ENCODE measurements around the gene HTD2.
A peak's percentile ranks its signal among the peaks of the same experiment; 100 is the strongest.

Gene HTD2

DNA sequence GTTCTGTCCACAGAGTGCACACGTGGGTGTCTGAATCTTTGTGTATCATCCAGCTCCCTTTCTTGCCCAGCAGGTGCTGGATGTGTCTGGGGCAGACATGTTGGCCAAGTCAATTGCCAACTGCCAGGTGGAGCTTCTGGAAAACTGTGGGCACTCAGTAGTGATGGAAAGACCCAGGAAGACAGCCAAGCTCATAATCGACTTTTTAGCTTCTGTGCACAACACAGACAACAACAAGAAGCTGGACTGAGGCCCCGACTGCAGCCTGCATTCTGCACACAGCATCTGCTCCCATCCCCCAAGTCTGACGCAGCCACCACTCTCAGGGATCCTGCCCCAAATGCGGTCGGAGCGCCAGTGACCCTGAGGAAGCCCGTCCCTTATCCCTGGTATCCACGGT lies 12.8 kb upstream of the HTD2 start:
- no peak for DNase-seq

DNA sequence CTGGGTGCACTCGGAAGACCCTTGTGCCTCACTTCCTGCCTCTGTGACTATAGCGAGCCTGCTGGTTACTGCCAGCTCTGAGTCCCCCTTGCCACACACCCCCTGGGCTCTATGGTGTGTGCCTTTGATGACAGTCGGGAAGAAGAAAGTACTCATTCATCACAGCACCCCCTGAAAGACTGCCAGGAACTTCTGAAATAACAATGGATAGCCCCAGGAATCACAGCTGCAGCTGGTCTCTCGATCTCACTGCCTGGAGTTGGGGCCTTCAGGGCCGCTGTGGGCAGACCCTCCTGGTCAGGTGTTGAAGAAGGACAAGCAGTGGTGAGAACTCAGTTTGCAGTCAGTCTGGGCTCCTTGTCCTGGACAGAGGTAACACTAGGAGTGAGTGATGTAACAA lies 10.1 kb upstream of the HTD2 start:
- no peak for DNase-seq

DNA sequence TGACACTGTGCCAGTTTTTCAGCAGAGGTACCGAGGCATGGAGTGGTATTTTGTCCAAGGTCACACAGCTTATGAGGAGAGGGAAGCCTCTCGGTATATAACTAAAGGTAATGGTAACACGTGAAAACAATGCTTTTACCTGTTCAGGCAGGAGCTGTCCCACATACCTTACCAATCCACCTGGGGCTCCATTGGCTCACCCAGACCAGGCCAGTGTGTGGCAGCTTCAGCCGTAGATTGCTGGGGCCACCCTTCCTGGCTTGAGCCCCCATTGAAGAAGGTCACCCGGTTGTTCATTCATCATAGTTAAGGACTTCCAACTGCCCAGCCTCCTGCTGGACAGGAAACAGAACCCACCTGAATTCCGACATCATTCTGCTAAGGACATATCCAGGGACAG lies 9.5 kb upstream of the HTD2 start:
- DNase-seq, result no peak

GRCh38 chr3:58298190-58298589 lies 8.1 kb upstream of the HTD2 start:
- DNase-seq, result no peak

GRCh38 chr3:58299075-58299474 lies 7.2 kb upstream of the HTD2 start:
- DNase-seq, result no peak

GRCh38 chr3:58299839-58300516 lies 6.3 kb upstream of the HTD2 start:
- DNase-seq, result no peak

- peak; percentile 51 for DNase-seq
These were observed 1.4 kb downstream of the HTD2 start for GRCh38 chr3:58307639-58308215.

- DNase-seq, result no peak
These were observed 2.4 kb downstream of the HTD2 start for GRCh38 chr3:58308728-58309127.

- no peak for DNase-seq
These were observed 11.5 kb downstream of the HTD2 start for GRCh38 chr3:58317811-58318210.

GRCh38 chr3:58321791-58322190 lies 15.5 kb downstream of the HTD2 start:
- DNase-seq, result no peak

DNA sequence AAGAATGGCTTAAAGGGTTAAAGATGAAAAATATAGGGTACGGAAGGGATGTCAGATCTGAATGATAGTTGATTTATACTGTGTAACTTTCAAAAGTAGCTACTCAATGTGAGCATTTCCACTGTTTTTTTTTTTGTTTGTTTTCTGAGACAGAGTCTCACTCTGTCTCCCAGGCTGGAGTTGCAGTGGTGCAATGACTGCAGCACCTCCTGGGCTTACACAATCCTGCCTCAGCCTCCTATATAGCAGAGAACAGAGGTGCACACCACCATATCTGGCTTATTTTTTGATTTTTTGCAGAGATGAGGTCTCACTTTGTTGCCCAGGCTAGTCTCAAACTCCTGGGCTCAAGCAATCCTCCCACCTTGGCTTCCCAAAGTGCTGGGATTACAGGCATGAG lies 16.5 kb downstream of the HTD2 start:
- DNase-seq, result no peak

DNA sequence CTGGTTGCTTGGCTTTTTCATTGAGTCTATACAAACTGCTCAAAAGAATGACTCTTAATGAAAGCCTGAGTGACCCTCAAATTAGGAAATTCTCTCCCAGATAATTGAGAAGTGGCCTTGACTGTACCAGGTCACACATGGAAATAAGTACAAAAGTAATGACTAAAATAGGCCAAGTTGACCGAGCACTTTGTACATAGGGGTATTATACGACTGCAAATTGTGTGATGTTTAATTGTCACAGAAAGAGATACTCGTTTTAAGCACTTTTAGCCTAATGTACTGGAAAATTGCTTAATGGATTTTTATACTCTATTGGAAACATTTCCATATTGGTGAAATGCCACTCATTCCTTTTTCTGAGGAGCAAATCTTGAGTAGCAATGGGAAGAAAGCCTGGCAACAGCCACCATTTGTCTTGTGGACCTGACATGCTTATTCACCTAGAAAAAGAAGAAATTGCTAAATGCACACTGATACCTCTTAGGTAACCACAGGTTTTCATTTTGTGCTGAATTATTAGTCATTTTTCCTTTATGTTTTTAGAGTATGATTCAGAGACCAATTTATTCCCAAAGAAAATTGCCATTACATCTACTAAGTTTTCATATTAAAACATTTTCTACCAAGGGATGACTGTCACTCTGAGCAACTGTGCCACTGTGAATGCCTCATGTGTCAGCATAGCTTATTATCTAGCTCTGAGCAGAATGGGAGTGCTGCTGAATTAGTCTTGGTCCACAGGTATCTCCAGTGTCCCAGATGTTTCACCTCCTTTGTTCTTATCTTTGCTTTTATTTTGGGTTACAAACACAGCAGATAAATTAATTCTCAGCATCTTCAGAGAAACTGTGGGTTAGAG lies 17.4 kb downstream of the HTD2 start:
- no peak for DNase-seq

GRCh38 chr3:58324391-58325390 lies 18.4 kb downstream of the HTD2 start:
- no peak for DNase-seq

DNA sequence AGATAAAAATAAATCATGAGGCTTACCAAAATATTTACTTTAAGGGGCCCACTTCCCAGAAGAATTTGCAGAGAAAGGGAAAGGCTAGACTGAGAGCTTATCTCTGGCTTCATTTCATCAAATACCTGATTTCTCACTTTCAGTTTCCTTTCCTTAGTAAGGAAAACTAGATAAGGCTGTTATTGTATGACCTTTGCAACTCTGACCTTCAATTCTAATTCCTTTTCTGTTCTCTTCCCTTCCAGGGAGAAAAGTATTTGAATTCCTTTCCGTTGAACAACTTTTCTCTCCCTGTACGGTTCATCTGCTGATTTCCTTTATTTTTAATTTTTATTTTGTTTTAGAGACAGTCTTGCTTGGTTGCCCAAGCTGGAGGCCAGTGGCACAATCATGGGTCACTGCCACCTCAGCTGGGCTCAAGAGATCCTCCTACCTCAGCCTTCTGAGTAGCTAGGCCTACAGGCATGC lies 19.2 kb downstream of the HTD2 start:
- no peak for DNase-seq

GRCh38 chr3:58326267-58326900 lies 20.1 kb downstream of the HTD2 start:
- no peak for DNase-seq

DNA sequence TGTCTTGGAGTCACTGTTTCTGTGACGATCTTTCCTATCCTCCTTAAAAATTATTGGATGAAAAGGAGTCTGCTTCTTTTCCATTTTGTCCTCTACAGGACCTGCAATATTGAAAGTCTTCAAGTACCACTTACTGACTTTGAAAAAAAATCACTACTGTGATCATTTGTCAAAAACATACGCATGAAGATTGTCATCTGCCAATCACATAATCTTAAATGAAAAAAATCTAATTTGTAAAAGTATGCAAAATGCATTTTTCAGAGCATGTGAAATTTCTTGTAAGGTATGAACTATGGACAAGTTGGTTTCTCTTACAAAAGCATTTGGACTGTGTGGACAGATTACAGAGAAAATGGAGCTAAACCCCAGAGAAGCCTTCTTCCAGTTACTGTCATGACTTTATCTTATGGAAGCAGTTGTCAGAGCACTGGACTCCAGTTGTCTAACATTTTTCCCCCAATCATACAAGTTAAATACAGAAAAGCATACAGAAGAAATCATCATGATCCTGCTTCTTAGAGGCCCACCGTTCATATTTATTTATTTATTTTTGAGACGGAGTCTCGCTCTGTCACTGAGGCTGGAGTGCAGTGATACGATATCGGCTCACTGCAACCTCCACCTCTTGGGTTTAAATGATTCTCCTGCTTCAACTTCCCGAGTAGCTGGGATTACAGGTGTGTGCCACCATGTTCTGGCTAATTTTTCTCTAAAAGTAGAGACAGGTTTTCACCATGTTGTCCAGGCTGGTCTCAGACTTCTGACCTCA lies 23.0 kb downstream of the HTD2 start:
- no peak for DNase-seq

DNA sequence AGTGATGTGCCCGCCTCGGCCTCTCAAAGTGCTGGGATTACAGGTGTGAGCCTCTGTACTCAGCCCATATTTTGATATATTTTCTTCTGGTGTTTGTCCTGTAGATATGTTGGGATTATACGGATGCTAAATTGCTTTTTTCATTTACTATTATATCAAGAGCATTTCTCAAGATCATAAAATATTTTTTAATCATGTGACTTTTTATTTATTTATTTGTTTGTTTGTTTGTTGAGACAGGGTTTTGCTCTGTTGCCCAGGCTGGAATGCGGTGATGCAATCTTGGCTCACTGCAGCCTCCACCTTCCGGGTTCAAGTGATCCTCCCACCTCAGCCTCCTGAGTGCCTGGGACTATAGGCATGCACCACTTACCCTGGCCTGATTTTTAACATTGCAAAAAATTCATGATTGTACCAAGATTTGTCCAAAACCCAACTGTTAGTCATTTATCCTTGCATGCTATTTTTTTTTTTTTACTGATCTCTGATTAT lies 23.6 kb downstream of the HTD2 start:
- DNase-seq, result no peak

DNA sequence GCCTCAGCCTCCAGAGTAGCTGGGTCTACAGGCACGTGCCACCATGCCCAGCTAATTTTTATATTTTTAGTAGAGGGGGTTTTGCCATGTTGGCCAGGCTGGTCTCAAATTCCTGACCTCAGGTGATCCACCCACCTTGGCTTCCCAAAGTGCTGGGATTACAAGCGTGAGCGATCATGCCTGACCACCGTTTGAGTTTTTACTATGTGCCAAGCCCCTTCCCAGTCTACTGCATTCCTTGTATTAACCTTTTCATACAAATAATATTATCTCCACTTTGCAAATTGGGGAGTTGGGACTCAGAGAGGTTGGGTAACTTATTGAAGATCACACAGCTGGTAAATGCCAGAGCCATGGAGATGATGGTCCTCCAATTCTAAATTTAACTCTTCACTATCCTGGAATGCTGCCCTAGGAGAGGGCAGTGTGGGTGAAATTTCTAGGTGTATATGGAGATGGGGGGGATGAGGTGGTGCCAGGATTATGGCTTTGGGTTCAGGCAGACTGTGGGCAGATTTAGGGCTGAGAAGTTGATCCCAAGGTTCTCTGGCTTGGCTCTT lies 25.4 kb downstream of the HTD2 start:
- DNase-seq, result no peak

DNA sequence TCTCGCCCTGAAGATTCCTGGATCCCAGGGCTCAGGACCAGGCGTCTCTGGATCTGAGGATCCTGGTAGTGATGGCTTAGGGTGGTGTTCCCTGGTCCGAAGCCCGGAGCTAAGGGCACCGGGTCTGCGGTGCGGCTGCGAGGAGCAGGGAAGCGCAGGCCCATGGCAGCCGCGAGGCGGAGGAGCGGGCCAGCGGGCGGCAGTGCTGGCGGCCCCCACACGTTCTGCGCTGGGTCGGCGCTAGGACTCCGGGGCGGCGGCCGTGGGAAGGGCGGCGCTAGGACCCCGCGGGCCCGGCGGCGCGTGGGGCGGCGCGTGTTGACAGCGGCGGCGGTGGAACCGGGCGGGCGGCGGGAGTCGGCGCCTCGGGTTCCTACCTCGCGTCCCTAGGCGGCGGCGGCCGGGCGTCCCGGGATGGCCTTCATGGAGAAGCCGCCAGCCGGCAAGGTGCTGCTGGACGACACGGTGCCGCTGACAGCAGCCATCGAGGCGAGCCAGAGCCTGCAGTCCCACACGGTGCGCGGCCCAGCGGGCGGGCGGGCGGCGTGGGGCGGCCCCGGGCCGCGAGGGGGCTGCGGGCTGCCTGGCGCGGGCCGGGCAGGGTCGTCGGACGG lies 26.4 kb downstream of the HTD2 start, which contains the start of gene PXK:
PXK (plus strand) TSS at position 318 of the 614 bp plus-strand sequence; CDS start at position 415, 97 bp downstream.
- DNase-seq, result peak; percentile 80

All from CD4-positive, alpha-beta T cell treated with Interleukin-6 for 4 hours (primary cell).